Mucosa of descending colon (tissue), 3 donors: ENCODE measurements around the gene MATN1. TPM values are rescaled to one million over a fixed set of nuclear protein-coding genes. Genes with fewer than 3 reads are reported as not detected.

Experiments
- ATAC-seq: fragments of 200-7000 bp; cut with Tn5 transposase; one replicate; pipeline ENCODE4 v1.9.1; 2020; ENCODE audit warnings: mild to moderate bottlenecking, moderate library complexity
- DNase-seq, 3 donors: peaks; one replicate each; pipeline ENCODE4 v3.0.0-alpha.2; 2020
- H3K36me3 ChIP-seq: fragments of 200-600 bp; one replicate; pipeline ENCODE4 v1.8.0; 2021; ENCODE audit warnings: low read depth, mild to moderate bottlenecking
- H3K4me1 ChIP-seq: fragments of 200-600 bp; one replicate; pipeline ENCODE4 v1.8.0; 2021; ENCODE audit warnings: low read depth, mild to moderate bottlenecking
- H3K4me3 ChIP-seq: fragments of 200-600 bp; one replicate; pipeline ENCODE4 v1.8.0; 2021; ENCODE audit warnings: mild to moderate bottlenecking
- H3K9me3 ChIP-seq: fragments of 200-600 bp; one replicate; pipeline ENCODE4 v1.8.0; 2021; ENCODE audit warnings: mild to moderate bottlenecking
- CTCF ChIP-seq: fragments of 200-600 bp; IDR thresholded peaks from one replicate; pipeline ENCODE4 v1.8.0; 2022; ENCODE audit warnings: antibody characterized with exemption, mild to moderate bottlenecking
- intact Hi-C, 2 donors: fragments of 100-400 bp; cut with DNase I in 1 of 2; cut with micrococcal nuclease in 1 of 2; formaldehyde crosslinking; loops; one replicate each; pipeline versions ENCODE4 v1.11.0 to v1.11.1; 2022; cut with DNase I, micrococcal nuclease
- total RNA-seq, 3 donors: library from RNA; stranded (reverse); fragmentation: NEBNext Ultra II Directional in 2 of 3; extraction: Animal tissue kit (Norgen Biotek cat#: 25700) in 2 of 3; gene quantifications; one replicate each; pipeline versions ENCODE4 v1.2.1 to v1.2.4, GENCODE V29; 2021 to 2023
- donor health status: DM: no; HTN: no; CAD: no; lungs with moderate emphysema.
- donor health status: DM: no; HTN: no; CAD: no.
- donor health status: DM: no; HTN: yes; CAD: no.

The MATN1 gene
- total RNA-seq, 3 donors from 2014 or later, result 0.22 TPM; not detected in 2

- TF ChIP-seq CTCF, result no peak
- Histone ChIP-seq H3K4me1 (no peaks in the 10 kb centered on the region), H3K36me3 (no peaks in the 10 kb centered on the region), H3K4me3 (no peak overlapping the region), H3K9me3 (no peaks in the 10 kb centered on the region)
- ATAC-seq (peak; percentile 45), DNase-seq (no peak)
- intact Hi-C loops, result no loop called here
Measured at GRCh38 chr1:30730346-30731108, 7.1 kb upstream of the MATN1 start.

- ATAC-seq (no peak), DNase-seq (no peak)
- Histone ChIP-seq H3K36me3 (no peaks in the 10 kb centered on the region), H3K9me3 (no peaks in the 10 kb centered on the region), H3K4me3 (no peak overlapping the region), H3K4me1 (no peaks in the 10 kb centered on the region)
- intact Hi-C loops, result loop anchor here in 1 of 2 donors (5.0 kb wide), 1 partner anchor 32 kb away; no protein-coding TSS in a partner anchor
- no peak for TF ChIP-seq CTCF
Measured at GRCh38 chr1:30729901-30730300, 6.5 kb upstream of the MATN1 start.

- TF ChIP-seq CTCF, result no peak
- intact Hi-C loops, result loop anchor here in 1 of 2 donors (5.0 kb wide), 1 partner anchor 33 kb away; no protein-coding TSS in a partner anchor
- no peak for ATAC-seq
- Histone ChIP-seq H3K36me3 (no peaks in the 10 kb centered on the region), H3K4me3 (no peak overlapping the region), H3K4me1 (no peaks in the 10 kb centered on the region), H3K9me3 (no peaks in the 10 kb centered on the region)
- no peak for DNase-seq
Measured at GRCh38 chr1:30728832-30729638, 5.7 kb upstream of the MATN1 start.

GRCh38 chr1:30728340-30728739 lies 5.0 kb upstream of the MATN1 start:
- Histone ChIP-seq H3K36me3 (no peaks in the 10 kb centered on the region), H3K9me3 (no peaks in the 10 kb centered on the region), H3K4me3 (no peak overlapping the region), H3K4me1 (no peaks in the 10 kb centered on the region)
- TF ChIP-seq CTCF, result no peak
- ATAC-seq (no peak), DNase-seq (no peak)
- intact Hi-C loops, result loop anchor here in 1 of 2 donors (5.0 kb wide), 1 partner anchor 34 kb away; no protein-coding TSS in a partner anchor

- H3K4me1 ChIP-seq, result no peaks in the 10 kb centered on the region
- DNase-seq, result no peak
Measured at GRCh38 chr1:30727824-30728223, 4.4 kb upstream of the MATN1 start.

More at GRCh38 chr1:30727824-30728223, 4.4 kb upstream of the MATN1 start:
- peak; percentile 6 for ATAC-seq
- Histone ChIP-seq H3K36me3 (no peaks in the 10 kb centered on the region), H3K9me3 (no peaks in the 10 kb centered on the region), H3K4me3 (no peak overlapping the region)
- no peak for TF ChIP-seq CTCF
- intact Hi-C loops, result loop anchor here in 1 of 2 donors (5.0 kb wide), 1 partner anchor 34 kb away; no protein-coding TSS in a partner anchor
